ENCODE results near the gene SIK2.

SIK2 gene

DNA sequence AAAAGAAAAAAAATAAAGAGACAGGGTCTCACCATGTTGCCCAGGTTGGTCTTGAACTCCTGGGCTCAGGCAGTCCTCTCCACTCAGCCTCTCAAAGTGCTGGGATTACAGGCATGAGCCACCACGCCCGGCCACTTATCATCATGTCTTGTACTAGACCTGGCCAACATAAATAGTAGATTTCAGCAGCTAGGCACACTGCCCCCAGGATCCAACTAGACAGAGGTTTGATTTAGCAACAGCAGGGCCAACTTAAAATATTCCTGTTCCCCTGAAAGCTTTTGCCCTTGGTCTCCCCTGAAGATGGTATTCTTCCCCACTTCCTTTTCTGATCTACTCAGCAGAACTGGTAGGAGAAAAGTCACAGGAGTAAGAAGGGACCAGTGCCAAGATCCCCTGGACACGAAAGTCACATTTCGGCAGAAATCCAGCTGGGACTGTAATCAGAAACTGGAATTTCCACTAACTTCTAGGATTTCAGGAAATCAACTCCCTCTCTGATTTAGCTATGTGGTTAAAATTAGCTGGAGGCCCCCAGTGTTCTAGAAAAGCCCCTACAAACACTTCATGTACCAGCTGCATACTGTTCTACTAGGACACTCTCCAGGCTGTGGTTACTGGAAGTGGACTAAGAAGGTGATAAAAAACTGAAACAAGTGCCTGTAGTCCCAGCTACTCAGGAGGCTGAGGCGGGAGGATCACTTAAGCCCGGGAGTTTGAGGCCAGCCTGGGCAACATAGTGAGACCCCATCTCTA lies 172.9 kb downstream of the SIK2 start (continued):
- TF ChIP-seq PATZ1 (CRISPR knock-in tag; IDR thresholded peaks at IDR 0.05; ENCODE audit: borderline replicate concordance) (no peak), RARB (CRISPR knock-in tag; IDR thresholded peaks at IDR 0.05) (no peak), ZNF8 (CRISPR knock-in tag; IDR thresholded peaks at IDR 0.05) (no peak), ZFP3 (CRISPR knock-in tag; IDR thresholded peaks at IDR 0.05) (no peak), ISL1 (CRISPR knock-in tag; IDR thresholded peaks at IDR 0.05) (no peak), ZC3H10 (CRISPR knock-in tag; IDR thresholded peaks at IDR 0.05) (no peak)
- TF ChIP-seq, protein P1, sequence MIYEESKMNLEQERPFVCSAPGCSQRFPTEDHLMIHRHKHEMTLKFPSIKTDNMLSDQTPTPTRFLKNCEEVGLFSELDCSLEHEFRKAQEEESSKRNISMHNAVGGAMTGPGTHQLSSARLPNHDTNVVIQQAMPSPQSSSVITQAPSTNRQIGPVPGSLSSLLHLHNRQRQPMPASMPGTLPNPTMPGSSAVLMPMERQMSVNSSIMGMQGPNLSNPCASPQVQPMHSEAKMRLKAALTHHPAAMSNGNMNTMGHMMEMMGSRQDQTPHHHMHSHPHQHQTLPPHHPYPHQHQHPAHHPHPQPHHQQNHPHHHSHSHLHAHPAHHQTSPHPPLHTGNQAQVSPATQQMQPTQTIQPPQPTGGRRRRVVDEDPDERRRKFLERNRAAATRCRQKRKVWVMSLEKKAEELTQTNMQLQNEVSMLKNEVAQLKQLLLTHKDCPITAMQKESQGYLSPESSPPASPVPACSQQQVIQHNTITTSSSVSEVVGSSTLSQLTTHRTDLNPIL (CRISPR knock-in tag; IDR thresholded peaks at IDR 0.05; ENCODE audit: low read depth): no peak

DNA sequence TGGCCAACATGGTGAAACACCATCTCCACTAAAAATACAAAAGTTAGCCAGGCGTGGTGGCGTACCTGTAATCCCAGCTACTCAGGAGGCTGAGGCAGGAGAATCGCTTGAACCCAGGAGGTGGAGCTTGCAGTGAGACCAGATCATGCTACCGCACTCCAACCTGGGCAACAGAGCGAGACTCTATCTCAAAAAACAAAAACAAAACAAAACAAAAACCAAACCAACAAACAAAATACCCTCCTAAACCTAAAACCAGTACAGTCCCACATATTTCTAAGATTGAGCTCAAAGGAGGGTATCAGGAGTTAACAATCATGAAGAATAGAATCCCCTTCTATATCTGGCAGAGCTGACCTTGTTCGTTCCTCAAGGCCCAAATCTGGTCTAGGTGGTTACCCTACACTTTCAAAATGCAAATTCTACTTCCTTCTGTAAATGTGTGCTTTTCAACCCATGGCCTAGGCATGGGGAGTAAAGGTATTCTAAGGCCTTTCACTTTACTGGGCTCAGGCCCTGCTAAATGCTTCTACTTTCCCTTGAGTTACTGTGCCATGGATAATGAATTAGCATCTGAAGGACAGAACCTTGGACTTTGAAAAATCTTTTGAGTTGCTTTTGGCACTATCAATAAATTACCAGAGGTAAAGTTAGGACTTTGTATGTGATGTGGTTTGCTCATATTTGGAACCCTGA lies 174.3 kb downstream of the SIK2 start:
- no peak; the same call in 2 of the 3 replicates for ATAC-seq
- TF ChIP-seq SNAI2 (CRISPR knock-in tag; IDR thresholded peaks at IDR 0.05): no peak
- TF ChIP-seq CSDC2 (CRISPR knock-in tag; IDR thresholded peaks at IDR 0.05): no peak
- TF ChIP-seq ZNF565 (CRISPR knock-in tag; conservative IDR thresholded peaks at IDR 0.05; ENCODE audit: low read depth): no peak
- TF ChIP-seq ZFP30 (CRISPR knock-in tag; IDR thresholded peaks at IDR 0.05): no peak
- TF ChIP-seq TOX (CRISPR knock-in tag; IDR thresholded peaks at IDR 0.05; ENCODE audit: borderline replicate concordance): no peak
- TF ChIP-seq PPARA (CRISPR knock-in tag; IDR thresholded peaks at IDR 0.05; ENCODE audit: borderline replicate concordance): no peak
- TF ChIP-seq ZC3H10 (CRISPR knock-in tag; IDR thresholded peaks at IDR 0.05): no peak
- TF ChIP-seq PATZ1 (CRISPR knock-in tag; IDR thresholded peaks at IDR 0.05; ENCODE audit: borderline replicate concordance): no peak
- no peak for TF ChIP-seq POU6F1 (CRISPR knock-in tag; IDR thresholded peaks at IDR 0.05; ENCODE audit: borderline replicate concordance, low read depth)
- TF ChIP-seq GLIS3 (CRISPR knock-in tag; IDR thresholded peaks at IDR 0.05): no peak
- no peak for TF ChIP-seq BACH2 (CRISPR knock-in tag; IDR thresholded peaks at IDR 0.05; ENCODE audit: borderline replicate concordance)
- TF ChIP-seq ZNF8 (CRISPR knock-in tag; IDR thresholded peaks at IDR 0.05): no peak
- no peak for TF ChIP-seq ESRRG (CRISPR knock-in tag; IDR thresholded peaks at IDR 0.05)
- no peak for TF ChIP-seq OSR1 (CRISPR knock-in tag; IDR thresholded peaks at IDR 0.05)
- TF ChIP-seq, protein P2, sequence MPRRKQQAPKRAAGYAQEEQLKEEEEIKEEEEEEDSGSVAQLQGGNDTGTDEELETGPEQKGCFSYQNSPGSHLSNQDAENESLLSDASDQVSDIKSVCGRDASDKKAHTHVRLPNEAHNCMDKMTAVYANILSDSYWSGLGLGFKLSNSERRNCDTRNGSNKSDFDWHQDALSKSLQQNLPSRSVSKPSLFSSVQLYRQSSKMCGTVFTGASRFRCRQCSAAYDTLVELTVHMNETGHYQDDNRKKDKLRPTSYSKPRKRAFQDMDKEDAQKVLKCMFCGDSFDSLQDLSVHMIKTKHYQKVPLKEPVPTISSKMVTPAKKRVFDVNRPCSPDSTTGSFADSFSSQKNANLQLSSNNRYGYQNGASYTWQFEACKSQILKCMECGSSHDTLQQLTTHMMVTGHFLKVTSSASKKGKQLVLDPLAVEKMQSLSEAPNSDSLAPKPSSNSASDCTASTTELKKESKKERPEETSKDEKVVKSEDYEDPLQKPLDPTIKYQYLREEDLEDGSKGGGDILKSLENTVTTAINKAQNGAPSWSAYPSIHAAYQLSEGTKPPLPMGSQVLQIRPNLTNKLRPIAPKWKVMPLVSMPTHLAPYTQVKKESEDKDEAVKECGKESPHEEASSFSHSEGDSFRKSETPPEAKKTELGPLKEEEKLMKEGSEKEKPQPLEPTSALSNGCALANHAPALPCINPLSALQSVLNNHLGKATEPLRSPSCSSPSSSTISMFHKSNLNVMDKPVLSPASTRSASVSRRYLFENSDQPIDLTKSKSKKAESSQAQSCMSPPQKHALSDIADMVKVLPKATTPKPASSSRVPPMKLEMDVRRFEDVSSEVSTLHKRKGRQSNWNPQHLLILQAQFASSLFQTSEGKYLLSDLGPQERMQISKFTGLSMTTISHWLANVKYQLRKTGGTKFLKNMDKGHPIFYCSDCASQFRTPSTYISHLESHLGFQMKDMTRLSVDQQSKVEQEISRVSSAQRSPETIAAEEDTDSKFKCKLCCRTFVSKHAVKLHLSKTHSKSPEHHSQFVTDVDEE (CRISPR knock-in tag; IDR thresholded peaks at IDR 0.05): no peak
